GF-D8 (cell line): ENCODE data around the gene INSL3.

ENCODE experiments used
- DNase-seq: peaks from one replicate; lab custom pipeline; 2025; lab: John Stamatoyannopoulos, UW

INSL3 gene, protein sequence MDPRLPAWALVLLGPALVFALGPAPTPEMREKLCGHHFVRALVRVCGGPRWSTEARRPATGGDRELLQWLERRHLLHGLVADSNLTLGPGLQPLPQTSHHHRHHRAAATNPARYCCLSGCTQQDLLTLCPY

DNA sequence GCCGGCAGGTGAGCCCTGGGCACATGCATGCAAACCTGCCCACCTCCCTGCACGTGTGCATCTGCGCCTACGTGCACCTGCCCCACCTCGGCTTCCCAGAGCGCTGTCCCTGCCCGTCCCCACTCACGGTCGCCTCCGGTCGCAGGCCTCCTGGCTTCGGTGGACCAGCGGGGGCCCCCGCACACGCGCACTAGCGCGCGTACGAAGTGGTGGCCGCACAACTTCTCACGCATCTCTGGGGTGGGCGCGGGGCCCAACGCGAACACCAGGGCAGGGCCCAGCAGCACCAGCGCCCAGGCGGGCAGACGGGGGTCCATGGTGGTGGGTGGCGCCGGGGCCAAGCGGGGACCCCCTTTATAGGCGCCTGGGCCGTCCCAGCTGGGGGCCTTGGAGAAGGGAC, at the start of gene INSL3:
INSL3 (minus strand) TSS at position 330 of the 400 bp plus-strand sequence; CDS start at position 317, 13 bp downstream.
- DNase-seq = no peak

DNA sequence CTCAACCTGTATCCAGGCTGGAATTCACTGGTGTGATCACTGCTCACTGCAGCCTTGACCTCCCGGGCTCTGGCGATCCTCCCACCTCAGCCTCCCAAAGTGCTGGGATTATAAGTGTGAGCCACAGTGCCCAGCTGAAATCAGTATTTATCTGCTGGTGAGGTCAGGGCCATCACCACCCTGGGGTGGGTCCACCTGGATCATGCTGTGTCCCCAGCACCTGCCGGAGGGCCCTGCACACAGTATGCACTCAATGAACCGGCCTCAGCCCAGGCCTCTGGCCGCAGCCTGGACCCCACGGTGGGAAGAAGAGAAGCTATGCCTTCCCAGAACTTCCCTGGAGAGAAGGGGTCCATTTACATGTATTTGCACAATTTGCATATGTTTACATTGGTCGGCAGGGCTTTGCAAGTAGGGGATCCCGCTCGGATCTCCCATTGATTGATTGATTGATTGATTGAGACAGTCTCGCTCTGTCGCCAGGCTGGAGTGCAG, 47.8 kb upstream of the INSL3 start:
- DNase-seq = no peak

DNA sequence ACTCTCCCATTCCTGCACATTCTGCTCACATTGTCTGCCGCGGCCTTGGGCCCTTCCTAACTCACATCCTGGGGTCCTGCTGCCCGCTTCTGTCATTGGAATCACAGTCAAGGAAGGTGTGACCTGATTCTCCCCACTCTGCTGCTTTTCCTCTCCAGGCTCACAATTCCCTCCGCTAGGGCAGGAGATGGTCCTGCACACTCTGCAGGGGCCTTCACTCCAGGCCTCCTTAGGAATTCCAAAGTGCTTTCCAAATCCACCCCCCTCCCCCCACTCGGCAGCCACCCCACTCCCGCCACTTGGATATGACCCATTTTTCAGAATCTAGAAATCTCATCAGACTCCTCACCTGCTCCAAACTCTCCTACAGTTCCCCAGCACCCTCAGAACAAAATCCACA, 47.4 kb upstream of the INSL3 start:
- DNase-seq = no peak

DNA sequence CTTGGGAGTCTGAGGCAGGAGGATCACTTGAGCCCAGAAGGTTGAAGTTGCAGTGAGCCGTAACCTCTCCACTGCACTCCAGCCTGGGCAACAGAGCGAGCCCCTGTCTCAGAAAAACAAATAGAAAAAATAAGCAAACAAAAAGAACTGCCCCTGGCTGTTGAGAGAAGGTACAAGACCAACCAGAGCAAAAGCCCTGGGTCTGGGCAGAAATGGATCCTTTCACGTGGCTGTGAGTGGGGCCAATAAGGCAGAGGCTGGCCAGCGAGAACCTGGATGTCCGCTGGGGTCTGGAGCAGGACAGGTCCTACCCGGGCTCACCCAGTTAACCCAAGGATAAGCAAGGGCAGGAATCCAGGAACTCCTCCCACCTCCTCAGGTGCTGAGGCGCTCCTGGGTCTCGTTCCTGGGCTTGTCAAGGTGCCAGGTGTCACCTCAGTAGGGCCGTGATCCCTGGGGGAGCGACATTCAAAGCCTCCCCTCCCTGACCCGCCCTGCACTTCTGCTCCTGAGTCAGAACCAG, 45.7 kb upstream of the INSL3 start:
- DNase-seq = no peak

DNA sequence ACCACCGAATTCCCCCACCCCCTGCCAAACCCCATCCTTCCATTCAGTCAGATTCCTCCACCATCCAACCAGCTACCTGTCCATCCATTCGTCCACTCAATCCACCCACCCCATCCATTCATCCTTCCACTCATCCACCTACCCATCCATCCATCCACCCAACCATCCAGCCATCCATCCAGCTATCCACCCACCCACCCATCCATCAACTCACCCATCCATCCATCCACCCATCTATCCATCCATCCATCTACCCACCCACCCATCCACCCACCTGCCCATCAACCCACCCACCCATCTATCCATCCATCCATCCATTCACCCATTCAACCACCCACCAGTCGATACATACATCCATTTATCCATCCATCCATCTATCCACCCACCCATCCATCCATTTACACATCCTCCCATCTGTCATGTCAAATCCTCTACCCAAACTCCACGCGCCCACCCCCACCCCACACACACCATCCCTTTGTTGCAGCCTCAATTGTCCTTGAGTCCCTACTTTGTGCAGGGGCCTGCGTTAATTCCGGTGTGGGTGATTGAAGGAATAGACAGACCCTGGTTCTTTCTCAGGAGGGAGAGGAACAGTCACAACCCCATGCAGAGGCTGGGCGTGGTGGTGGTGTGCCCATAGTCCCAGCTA, 45.1 kb upstream of the INSL3 start:
- no peak for DNase-seq

DNA sequence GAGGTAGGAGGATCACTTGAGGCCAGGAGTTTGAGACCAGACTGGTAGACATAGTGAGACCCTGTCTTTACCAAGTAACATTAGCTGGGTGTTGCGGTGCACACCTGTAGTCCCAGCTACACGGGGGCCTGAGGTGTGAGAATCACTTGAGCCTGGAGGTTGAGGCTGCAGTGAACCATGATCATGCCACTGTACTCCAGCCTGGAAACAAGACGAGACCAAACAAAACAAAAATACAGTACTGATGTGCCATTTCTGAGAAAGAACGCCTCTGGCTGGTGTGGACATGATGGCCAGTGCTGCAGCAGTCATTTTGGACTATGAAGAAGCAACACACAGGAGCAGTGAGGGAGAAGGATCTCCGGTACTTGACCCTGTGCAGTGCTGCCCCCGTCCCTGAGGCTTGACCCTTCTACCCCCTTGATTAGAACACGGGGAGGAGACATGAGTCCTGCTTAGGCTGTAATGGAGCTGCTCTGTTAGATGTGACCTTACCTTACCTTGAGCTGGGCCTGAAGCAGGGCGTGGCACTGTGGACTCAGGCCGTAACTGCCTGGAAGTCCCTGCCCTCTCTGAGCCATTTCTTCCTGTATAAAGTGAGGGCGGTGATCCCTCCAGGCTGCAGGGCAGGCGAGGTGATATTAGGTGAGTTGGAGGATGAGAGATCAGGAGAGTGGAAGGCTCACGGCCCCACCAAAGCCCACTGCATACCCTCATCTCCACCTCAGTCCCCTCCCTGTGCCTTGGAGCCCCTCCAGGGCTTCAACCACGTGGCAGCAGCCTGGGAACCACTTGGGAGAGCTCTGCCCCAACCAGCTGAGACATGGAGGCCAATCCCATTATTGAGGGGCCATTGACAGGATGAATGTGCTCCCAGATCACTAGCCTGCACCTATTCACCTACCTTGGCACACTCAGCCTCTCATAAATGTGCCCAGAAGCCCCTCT, 44.3 kb upstream of the INSL3 start:
- no peak for DNase-seq

DNA sequence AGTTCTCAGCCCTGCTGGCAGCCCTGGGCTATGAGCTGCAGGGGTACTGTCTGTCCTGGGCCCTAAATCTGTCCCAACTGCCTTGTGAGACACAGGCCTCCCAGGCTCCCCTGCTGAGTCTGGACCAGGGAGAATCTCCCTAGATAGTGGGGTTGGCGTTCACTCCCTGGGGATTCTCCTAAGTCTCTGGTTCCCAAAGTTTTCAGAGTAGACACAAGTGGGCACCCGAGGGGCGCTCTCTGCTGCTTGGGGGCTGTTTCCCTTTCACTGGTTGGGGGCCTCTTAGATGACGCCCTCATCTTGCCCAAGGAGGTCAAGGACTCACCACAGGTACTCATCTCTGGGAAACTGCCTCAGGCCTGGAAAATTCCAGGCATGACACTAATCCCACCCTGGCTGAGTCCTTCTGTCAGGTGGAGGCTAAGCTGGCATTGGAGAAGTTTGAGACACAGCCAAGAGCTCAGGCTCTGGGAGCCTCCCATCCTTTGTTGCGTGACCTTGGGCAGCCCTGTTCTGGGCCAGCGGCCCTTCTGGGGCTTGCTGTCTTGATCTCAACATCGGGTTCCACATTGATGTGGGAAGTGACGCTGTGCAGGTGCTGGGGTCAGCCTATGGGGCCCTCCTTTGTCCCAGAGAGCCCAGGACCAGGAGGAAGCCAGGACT, 42.3 kb upstream of the INSL3 start:
- no peak for DNase-seq

DNA sequence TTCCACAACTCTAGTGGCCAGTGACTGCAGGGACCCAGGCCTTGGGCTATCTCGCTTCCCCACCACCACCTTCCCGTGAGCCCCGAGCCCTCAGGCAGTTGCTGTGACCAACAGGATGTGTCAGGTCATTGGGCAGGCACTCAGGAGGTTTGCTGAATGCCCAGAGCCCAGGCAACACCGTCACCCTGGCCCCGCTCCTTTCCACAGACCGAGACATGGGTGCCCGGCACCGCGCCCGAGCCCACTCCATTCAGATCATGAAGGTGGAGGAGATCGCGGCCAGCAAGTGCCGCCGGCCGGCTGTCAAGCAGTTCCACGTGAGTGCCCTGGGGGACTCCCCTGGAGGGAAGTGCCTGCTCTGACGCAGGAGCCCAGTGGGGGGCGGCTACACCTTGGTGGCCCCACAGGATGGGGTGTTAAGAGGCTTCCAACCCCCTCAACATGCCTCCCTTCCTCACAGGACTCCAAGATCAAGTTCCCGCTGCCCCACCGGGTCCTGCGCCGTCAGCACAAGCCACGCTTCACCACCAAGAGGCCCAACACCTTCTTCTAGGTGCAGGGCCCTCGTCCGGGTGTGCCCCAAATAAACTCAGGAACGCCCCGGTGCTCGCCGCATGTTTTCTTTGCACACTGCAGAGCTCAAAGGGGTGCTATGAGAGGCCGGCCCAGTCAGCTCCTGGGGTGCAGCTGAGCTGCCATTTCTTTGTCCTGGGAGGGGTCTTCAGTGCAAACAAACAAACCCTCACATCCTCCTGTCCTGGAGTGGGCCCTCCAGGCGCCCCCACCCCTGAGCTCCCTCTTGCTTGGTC, 41.6 kb upstream of the INSL3 start:
- no peak for DNase-seq

DNA sequence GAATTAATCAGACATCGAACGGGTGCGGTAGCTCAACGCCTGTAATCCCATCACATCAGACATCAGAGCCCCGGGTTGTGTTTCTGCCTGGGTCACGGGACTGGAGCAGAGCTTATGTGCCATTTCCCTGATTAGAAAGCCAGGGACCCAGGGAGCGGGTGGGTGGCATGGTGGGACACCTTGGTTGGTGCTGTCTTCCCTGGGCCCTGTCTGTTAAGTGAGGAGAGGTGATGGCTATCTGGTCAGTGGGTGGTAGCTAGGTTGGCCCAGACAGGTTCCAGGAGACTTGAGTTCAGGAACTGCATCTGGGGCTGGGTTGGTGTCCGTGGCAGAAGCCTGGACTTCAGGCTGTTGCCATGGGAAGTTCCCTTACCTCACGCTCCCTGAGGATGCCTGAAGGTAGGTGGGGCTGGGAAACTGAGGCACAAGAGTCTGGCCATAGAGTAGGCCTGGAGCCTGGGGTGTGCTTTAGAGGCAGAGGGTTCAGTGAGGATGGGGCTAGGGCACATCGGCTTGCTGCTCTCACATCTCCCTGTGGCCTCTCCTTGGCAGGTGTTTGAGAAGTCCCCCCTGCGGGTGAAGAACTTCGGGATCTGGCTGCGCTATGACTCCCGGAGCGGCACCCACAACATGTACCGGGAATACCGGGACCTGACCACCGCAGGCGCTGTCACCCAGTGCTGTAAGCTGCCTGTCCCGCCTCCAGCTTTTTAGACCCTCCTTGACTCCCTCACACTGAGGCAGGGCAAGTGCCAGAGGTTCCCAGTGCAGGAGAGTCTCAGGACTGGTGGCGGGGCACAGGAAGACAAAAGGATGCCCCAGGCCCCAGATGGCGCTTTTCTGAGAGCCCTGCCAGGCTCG, 40.5 kb upstream of the INSL3 start:
- DNase-seq = no peak

DNA sequence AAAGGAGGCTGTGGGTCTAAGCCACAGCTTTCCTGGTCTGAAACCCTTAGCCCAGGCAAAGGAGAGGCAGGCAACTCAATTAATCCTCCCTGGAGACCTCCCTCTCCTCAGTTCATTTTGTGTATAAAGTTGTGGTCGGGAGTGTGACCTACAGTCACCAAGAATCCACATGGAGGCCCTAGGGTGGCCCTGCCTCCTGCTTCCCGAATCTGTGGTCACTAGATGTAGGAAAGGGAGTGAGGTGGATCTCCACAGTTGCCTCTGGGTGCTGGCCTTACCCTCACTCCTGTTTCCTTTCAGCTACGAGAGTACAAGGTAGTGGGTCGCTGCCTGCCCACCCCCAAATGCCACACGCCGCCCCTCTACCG, 39.7 kb upstream of the INSL3 start:
- DNase-seq = no peak

DNA sequence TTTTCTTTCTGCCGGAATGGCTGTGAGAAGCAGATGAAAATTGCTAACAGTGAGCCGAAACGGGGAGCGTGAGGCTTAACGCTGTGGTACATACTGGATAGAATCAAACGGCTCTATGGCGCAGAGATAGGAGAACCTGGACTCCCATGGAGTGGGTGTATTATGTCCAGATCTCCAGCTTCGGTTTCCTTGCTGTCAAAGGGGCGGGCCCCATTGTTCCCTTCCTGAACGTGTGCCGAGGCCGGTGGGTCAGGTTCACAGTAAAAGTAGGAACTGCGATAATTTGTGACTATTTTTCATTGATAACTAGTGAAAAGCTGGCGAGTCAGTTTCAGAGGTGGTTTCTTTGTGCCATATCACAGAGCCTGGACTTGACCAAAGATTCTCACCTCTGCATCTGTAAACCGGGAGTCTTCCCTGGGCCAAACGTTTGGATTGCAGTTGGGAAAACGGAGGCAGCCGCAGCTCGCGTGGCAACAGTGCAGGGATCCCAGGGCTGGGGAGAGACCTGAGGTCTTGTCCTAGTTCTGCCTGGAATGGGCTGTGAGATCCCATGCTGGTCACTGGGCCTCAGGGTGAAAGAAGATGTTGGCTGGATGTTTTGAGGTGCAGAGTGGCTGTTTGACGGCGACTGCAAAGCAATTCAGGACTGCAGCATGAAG, 39.1 kb upstream of the INSL3 start:
- no peak for DNase-seq

DNA sequence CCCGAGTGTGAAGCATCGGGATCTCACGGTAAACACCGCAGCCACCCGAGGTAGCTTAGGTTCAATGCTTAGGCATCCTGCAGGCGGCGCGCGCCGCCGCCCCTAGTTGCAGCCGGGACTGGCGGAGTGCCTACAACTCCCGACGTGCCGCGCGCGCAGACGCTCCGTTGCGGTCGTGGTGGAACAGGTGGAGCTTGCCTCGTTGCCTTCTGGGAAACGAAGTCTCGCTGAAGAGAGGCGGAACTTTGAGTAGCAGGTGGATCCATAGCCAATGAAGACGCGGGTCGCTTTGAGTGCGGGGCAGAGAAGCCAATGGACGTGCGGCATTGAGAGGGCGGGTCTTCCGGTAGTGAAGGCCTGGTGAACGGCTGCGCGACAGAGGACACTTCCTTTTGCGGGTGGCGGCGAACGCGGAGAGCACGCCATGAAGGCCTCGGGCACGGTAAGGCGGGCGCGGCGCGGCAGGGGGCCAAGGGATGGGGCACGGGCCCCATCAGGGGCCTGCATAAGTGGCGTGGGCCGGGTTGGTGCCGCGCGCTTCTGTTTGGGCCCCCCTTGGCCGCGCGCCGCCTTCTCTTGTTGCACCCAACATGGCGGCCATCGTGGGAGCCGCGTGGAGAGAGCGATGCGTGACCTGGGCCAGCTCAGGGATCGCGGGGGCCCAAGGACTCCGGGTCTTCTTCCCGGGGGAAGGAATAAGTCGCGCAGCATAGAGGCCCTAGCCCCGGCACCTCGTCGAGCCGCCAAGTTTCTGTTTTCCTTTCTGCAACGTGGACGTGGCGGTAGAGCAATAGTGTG, 38.4 kb upstream of the INSL3 start, which contains the start of gene RPL18A:
RPL18A (plus strand) TSS at position 378 of the 798 bp plus-strand sequence; CDS start at position 425, 47 bp downstream.
- DNase-seq = peak; percentile 98

DNA sequence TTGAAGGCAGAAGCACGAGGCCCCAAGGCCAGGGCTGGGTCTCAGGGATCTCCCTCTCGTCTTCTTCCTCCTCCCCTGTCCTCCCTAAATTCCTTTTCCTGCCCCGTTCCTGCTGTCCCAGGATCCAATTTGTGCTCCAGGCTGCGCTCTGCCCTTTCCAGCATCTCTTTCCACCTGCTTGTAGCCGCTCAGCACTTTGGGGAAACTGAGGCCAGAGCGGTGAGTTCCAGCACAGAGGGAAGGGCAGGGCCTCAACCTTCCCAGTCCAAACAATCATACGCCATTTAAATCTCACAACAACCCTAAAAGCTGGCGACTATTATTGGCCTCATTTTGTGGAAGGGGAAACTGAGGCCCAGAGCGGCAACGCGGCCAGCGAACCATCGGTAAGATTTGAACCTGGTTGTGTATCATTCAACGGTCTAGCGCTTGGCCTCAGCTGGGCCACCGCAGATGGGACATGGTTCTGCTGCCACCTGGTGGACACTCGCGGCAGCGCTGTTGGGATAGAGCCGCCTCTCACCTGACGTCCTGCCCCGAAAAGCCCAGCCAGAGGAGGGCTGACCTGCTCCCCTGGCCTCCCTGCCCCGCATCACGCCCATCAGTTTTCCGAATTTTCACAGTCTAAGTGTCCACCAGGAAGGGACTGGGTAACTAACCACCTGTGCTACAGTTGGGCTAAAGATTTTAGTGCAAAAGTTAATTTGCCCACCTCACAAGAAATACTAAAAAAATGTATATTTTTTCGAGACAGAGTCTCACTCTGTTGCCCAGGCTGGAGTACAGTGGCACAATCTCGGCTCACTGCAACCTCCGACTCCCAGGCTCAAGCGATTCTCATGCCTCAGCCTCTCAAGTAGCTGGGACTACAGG, 34.2 kb upstream of the INSL3 start:
- no peak for DNase-seq

DNA sequence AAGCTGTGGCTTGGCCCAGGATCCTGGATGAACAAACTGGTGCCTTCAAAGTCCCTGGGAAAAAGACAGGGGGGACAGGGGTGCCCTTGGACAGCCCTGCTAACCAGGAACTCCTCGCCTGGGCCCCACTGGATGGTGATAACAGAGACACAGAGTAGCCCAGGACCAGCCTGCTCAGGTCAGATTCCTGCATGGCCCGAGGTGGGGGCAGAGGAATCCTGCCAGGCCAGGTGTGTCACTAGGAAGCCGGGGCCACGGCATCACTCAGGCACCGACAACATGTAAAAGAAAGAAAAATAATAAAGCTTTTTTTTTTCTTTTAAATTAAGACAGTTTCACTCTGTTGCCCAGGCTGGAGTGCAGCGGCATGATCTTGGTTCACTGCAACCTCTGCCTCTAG, 32.7 kb upstream of the INSL3 start:
- no peak for DNase-seq

DNA sequence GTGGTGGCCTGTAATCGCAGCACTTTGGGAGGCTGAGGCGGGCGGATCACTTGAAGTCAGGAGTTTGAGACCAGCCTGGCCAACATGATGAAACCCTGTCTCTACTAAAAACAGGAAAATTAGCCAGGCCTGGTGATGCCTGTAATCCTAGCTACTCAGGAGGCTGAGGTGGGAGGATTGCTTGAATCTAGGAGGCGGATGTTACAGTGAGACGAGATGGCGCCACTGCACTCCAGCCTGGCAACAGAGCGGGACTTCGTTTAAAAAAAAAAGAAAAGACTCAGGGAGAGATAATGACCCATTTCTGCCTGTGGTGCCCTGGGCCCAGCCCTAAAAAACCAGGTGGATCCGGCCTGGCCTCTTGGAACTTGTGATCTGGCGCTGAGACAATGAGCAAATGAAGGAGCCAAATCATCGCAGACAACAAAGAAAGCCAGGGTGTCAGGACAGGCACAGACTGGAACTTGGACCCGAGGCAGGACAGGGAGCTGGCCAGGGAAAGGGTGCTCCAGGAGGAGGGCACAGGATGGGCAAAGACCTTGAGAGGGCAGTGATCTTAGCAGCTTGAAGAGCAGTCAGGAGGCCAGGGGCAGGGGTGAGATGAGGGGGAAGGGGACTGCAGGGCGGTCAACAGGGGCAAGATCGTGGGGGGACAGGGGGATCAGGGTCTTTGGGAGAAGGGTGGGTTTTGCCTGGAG, 27.4 kb upstream of the INSL3 start:
- DNase-seq = no peak

DNA sequence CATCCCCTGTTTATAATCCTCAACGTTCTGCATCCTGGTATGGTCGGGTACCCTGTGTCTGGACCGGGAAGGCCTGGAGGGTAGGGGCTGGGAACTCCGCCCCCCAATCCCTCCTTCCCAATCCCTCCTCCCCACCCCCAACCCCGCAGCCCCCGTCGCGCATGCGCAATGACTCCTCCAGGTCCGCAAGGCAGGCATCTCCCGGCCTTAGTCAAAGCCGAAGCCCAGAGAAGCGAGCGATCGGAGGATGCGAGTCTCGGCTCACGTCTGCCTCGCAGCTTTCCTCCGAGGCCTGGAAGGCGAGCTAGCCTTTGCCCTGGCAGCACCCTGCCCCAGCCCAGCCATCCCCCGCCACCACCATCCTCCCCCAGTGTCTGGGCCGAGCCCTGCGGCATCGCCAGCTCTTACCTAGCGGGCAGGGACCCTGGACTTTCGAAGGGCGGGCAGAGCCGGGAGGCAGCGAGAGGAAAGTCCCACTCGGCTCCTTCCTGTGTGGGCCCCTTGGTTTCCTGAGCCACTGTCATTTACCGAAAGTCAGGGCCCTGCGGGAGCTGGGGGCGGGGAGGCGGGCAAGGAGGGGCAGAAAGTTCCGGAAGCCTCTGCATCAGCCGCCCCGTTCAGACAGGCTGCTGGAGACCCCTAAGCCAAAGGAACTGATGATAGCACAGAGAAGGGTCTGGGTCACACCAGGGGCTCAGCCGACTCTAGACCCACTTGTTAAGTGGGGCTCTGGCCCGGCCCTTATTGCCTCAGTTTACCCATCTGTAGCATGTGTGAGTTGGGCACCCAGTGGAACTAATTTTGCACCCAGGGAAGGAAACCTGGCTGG, 26.4 kb upstream of the INSL3 start, which contains the start of gene JAK3:
JAK3 (minus strand) TSS at position 445 of the 829 bp plus-strand sequence. CDS start 3,565 bp downstream, outside the sequence.
- no peak for DNase-seq
